ENCODE results near the gene BOLA2B.

The BOLA2B gene

DNA sequence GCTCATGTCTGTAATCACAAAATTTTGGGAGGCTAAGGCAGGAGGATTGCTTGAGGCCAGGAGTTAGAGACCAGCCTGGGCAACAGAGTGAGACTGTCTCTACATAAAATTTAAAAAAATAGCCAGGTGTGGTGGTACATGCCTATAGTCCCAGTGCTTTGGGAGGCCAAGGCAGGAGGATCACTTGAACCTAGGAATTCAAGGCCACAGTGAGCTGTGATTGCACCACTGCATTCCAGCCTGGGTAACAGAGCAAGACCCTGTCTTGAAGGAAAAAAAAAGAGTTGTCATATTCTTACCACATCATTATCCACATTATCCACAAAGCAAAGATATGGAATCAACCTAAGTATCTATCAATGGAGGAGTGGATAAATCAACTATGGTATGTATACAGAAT is 49.4 kb downstream of the BOLA2B start:
- no peaks in the 10 kb centered on the region for H3K36me3 ChIP-seq (replicated peaks)
- H3K4me3 ChIP-seq, result no peak overlapping the region
- H3K9me3 ChIP-seq, result peaks cover 6% of the 10 kb centered on the region; the same call in 1 of the 2 replicates
- no peak for DNase-seq (ENCODE audit: low spot score in 2 of 2)
- H3K4me1 ChIP-seq, result no peaks in the 10 kb centered on the region
- in situ Hi-C loops (cut with MboI; ENCODE audit: low sequenced_read_pairs), result no loop called here
- H3K27me3 ChIP-seq (ENCODE audit: low read depth), result no peaks in the 10 kb centered on the region

DNA sequence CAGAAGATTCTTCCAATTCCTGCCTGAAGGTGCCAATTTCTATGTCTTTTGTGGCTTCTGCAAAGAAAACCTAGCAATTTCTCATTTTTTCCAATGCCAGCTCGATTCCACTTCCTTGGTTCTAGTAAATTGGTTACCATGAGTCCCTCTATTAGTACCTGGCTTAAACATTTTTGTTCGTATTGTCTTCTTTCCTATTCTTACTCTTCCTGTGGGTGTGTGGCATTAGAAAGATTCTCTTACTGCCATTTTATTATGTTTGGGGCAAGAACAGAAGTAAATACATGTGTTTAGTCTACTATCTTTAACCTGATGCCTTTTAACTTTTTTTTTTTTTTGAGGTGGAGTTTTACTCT is 50.1 kb downstream of the BOLA2B start:
- in situ Hi-C loops (cut with MboI; ENCODE audit: low sequenced_read_pairs), result no loop called here
- Histone ChIP-seq H3K36me3 (replicated peaks) (no peaks in the 10 kb centered on the region), H3K9me3 (no peaks in the 10 kb centered on the region), H3K27me3 (ENCODE audit: low read depth) (no peaks in the 10 kb centered on the region), H3K4me3 (no peak overlapping the region), H3K4me1 (no peaks in the 10 kb centered on the region)
- DNase-seq (ENCODE audit: low spot score in 2 of 2), result no peak
